Measurements from ENCODE around the gene BTBD16.

Gene BTBD16

DNA sequence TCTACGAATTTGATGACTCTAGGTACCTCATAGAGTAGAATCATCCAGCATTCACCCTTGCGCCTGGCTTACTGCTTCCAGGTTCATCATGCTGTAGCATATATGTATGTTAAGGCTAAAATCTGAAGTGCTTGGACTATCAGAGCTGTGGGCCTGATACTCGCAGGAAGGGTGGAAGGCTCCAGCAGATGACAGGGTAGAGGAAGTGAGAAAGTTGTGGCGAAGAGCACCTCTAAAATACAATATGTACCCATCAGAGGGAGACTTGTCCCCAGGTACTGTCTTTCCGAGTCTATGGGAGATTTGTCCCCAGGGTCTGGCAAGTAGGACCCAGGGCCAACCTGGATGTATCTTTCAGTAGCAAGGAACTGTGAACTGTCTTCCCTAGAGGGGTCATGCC lies 55.3 kb downstream of the BTBD16 start:
- Histone ChIP-seq H3K4me1 (ENCODE audit: control insufficient read depth in 2 of 2, insufficient read depth in 1 of 2, low read depth in 1 of 2, low read length in 2 of 2) (peaks cover 1 to 5% of the 10 kb centered on the region in 2 donors), H4K91ac (ENCODE audit: low read depth, low read length, poor library complexity) (no peak overlapping the region), H3K4ac (ENCODE audit: low read length) (no peak overlapping the region), H2BK15ac (ENCODE audit: low read length) (no peak overlapping the region), H2BK12ac (ENCODE audit: low read length) (no peak overlapping the region), H3K79me1 (ENCODE audit: low read depth, low read length) (no peaks in the 10 kb centered on the region), H2AK5ac (ENCODE audit: low read depth, low read length) (no peak overlapping the region), H2BK120ac (ENCODE audit: low read depth, low read length) (no peak overlapping the region), H3K18ac (ENCODE audit: low read length) (no peak overlapping the region), H3K4me3 (ENCODE audit: low read length in 2 of 2) (no peak overlapping the region), H3K9ac (ENCODE audit: low read depth, low read length, poor library complexity) (no peak overlapping the region), H3K23ac (ENCODE audit: low read depth, low read length, poor library complexity) (no peak overlapping the region), H2AFZ (ENCODE audit: low read length) (no peak overlapping the region), H3K9me3 (replicated peaks in 1 of 2; ENCODE audit: control insufficient read depth in 2 of 2, insufficient read depth in 1 of 2, low read depth in 1 of 2, low read length in 2 of 2) (peaks cover 0 to 6% of the 10 kb centered on the region in 2 donors), H3K4me2 (ENCODE audit: insufficient read depth, low read length, poor library complexity, severe bottlenecking) (no peak overlapping the region), H3K27me3 (ENCODE audit: control insufficient read depth in 3 of 3, insufficient read depth in 3 of 3, low read depth in 1 of 3, low read length in 3 of 3) (peaks cover 0 to 5% (median 0%) of the 10 kb centered on the region in 3 experiments), H3K36me3 (replicated peaks in 1 of 2; ENCODE audit: control insufficient read depth in 2 of 2, insufficient read depth in 2 of 2, low read length in 2 of 2) (no peaks in the 10 kb centered on the region), H4K8ac (ENCODE audit: low read depth, low read length) (no peak overlapping the region), H3K14ac (ENCODE audit: low read length) (no peak overlapping the region), H3K27ac (replicated peaks; ENCODE audit: low read length) (no peak overlapping the region), H2BK5ac (ENCODE audit: low read length) (no peak overlapping the region)
- WGBS, 2 donors (ENCODE audit: extremely low coverage in 2 of 2, insufficient read length in 2 of 2, insufficient replicate concordance in 1 of 2), result no CpG with 5 or more reads among the region's 5 CpGs
- no peak for DNase-seq (ENCODE audit: low spot score)

DNA sequence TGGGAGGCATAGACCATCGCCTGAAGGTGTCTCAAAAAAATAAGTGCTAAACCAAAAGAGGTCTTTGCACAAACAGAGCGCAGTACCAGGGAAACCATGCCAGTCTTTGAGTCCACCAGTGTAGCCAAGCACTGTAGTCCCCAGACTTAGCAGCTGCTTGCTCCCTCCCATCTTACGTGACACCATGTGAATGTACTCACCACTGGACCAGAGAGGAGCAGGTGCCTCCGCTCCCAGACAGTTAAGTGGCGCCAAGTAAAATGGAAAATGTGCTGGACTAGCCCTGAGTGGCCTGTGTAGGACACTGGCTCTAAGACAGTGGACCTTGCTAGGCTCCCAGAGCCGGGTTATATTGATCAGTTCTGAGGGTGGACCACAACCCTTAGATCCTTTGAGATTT lies 55.7 kb downstream of the BTBD16 start:
- Histone ChIP-seq H3K27ac (replicated peaks; ENCODE audit: low read length) (no peak overlapping the region), H2BK15ac (ENCODE audit: low read length) (no peak overlapping the region), H3K4me1 (ENCODE audit: control insufficient read depth in 2 of 2, insufficient read depth in 1 of 2, low read depth in 1 of 2, low read length in 2 of 2) (peaks cover 1 to 8% of the 10 kb centered on the region in 2 donors), H3K14ac (ENCODE audit: low read length) (no peak overlapping the region), H3K18ac (ENCODE audit: low read length) (peak overlapping the region; percentile 15), H2BK12ac (ENCODE audit: low read length) (no peak overlapping the region), H3K36me3 (replicated peaks in 1 of 2; ENCODE audit: control insufficient read depth in 2 of 2, insufficient read depth in 2 of 2, low read length in 2 of 2) (no peaks in the 10 kb centered on the region), H3K4me2 (ENCODE audit: insufficient read depth, low read length, poor library complexity, severe bottlenecking) (no peak overlapping the region), H2AK5ac (ENCODE audit: low read depth, low read length) (no peak overlapping the region), H3K27me3 (ENCODE audit: control insufficient read depth in 3 of 3, insufficient read depth in 3 of 3, low read depth in 1 of 3, low read length in 3 of 3) (peaks cover 0 to 5% (median 0%) of the 10 kb centered on the region in 3 experiments), H2BK5ac (ENCODE audit: low read length) (no peak overlapping the region), H4K91ac (ENCODE audit: low read depth, low read length, poor library complexity) (no peak overlapping the region), H2AFZ (ENCODE audit: low read length) (no peak overlapping the region), H3K9me3 (replicated peaks in 1 of 2; ENCODE audit: control insufficient read depth in 2 of 2, insufficient read depth in 1 of 2, low read depth in 1 of 2, low read length in 2 of 2) (peaks cover 0 to 6% of the 10 kb centered on the region in 2 donors), H3K9ac (ENCODE audit: low read depth, low read length, poor library complexity) (no peak overlapping the region), H3K23ac (ENCODE audit: low read depth, low read length, poor library complexity) (no peak overlapping the region), H2BK120ac (ENCODE audit: low read depth, low read length) (no peak overlapping the region), H3K4me3 (ENCODE audit: low read length in 2 of 2) (no peak overlapping the region), H3K79me1 (ENCODE audit: low read depth, low read length) (no peaks in the 10 kb centered on the region), H3K4ac (ENCODE audit: low read length) (no peak overlapping the region), H4K8ac (ENCODE audit: low read depth, low read length) (no peak overlapping the region)
- no CpG with 5 or more reads among the region's 6 CpGs for WGBS, 2 donors (ENCODE audit: extremely low coverage in 2 of 2, insufficient read length in 2 of 2, insufficient replicate concordance in 1 of 2)
- DNase-seq (ENCODE audit: low spot score), result no peak

DNA sequence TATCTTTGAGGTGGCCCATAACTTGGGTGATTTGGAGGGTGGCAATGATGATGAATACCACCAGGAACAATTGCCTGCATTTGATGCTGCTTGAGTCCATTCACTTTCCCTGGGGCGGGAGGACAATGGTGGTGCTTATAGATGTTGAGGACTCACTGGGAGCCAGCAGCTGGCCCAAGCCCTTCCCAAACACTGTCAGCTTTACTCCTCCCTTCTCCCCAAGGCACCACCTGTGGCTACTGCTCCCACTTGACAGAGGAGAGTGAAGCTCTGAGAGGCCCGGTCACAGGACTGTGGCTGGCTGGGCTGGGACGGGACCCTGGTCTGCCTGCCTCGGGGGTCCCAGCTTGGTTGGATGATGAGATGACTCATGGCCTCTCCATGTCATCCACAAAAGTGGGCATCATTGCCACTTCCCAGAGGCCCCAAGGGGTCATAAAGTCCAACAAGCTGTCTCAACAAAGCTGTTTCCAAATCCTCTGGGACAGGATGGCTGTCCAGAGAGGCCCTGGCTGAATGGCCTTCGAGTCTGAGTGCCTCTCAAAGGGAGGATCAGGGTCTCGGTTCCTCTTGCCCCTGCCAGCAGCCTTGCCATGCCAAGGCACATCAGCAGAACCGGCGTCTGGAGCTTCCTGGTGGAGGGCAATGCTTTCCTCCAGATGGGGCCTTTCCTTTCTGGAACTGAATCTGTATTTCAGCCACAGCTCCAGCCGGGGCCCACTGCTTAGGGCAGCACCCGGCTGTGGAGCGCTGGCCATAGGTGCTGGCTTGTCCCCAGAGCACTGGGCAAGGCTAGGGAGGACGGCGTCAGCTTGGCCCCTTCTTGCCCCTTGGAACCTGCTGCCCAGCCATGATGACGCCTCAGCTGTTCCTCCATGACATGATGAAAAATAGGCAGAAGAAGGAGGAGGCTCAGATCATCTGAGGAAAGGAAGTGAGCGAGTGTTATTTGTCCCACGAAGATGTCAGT lies 56.4 kb downstream of the BTBD16 start:
- Histone ChIP-seq H3K18ac (ENCODE audit: low read length) (peak overlapping the region; percentile 68), H2BK5ac (ENCODE audit: low read length) (peak overlapping the region; percentile 17), H3K4me1 (ENCODE audit: control insufficient read depth in 2 of 2, insufficient read depth in 1 of 2, low read depth in 1 of 2, low read length in 2 of 2) (peaks cover 1 to 8% of the 10 kb centered on the region in 2 donors), H3K9me3 (replicated peaks in 1 of 2; ENCODE audit: control insufficient read depth in 2 of 2, insufficient read depth in 1 of 2, low read depth in 1 of 2, low read length in 2 of 2) (peaks cover 0 to 6% of the 10 kb centered on the region in 2 donors), H3K4me2 (ENCODE audit: insufficient read depth, low read length, poor library complexity, severe bottlenecking) (no peak overlapping the region), H2BK12ac (ENCODE audit: low read length) (no peak overlapping the region), H3K27me3 (ENCODE audit: control insufficient read depth in 3 of 3, insufficient read depth in 3 of 3, low read depth in 1 of 3, low read length in 3 of 3) (peaks cover 0 to 5% (median 0%) of the 10 kb centered on the region in 3 experiments), H3K4me3 (ENCODE audit: low read length in 2 of 2) (no peak overlapping the region), H3K9ac (ENCODE audit: low read depth, low read length, poor library complexity) (no peak overlapping the region), H4K8ac (ENCODE audit: low read depth, low read length) (no peak overlapping the region), H2BK15ac (ENCODE audit: low read length) (no peak overlapping the region), H3K79me1 (ENCODE audit: low read depth, low read length) (no peaks in the 10 kb centered on the region), H2AK5ac (ENCODE audit: low read depth, low read length) (no peak overlapping the region), H2AFZ (ENCODE audit: low read length) (no peak overlapping the region), H3K4ac (ENCODE audit: low read length) (no peak overlapping the region), H3K27ac (replicated peaks; ENCODE audit: low read length) (no peak overlapping the region), H4K91ac (ENCODE audit: low read depth, low read length, poor library complexity) (no peak overlapping the region), H3K23ac (ENCODE audit: low read depth, low read length, poor library complexity) (no peak overlapping the region), H3K14ac (ENCODE audit: low read length) (no peak overlapping the region), H3K36me3 (replicated peaks in 1 of 2; ENCODE audit: control insufficient read depth in 2 of 2, insufficient read depth in 2 of 2, low read length in 2 of 2) (no peaks in the 10 kb centered on the region), H2BK120ac (ENCODE audit: low read depth, low read length) (no peak overlapping the region)
- no CpG with 5 or more reads among the region's 16 CpGs for WGBS, 2 donors (ENCODE audit: extremely low coverage in 2 of 2, insufficient read length in 2 of 2, insufficient replicate concordance in 1 of 2)
- no peak for DNase-seq (ENCODE audit: low spot score)

DNA sequence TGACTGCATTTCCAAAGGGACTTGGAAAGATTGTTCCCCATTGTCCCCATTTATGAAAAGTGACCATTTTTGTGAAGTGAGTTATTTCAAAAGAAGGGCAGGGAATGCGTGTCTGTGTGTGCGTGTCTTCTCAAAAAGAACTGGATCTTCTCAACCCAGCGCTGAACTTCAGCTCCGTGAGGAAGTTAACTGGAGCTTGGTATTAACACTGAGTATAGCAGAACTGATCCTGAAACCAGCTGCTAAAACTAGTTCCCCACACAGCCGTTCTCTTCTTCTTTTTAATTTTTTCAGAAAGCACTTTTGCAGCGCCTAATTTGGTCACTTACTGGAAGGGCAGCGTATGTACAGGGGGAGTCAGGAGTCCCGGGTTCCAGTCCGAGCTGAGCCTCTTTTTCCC lies 57.6 kb downstream of the BTBD16 start:
- Histone ChIP-seq H2AK5ac (ENCODE audit: low read depth, low read length) (no peak overlapping the region), H3K27ac (replicated peaks; ENCODE audit: low read length) (no peak overlapping the region), H3K9ac (ENCODE audit: low read depth, low read length, poor library complexity) (no peak overlapping the region), H3K36me3 (replicated peaks in 1 of 2; ENCODE audit: control insufficient read depth in 2 of 2, insufficient read depth in 2 of 2, low read length in 2 of 2) (no peaks in the 10 kb centered on the region), H2BK15ac (ENCODE audit: low read length) (no peak overlapping the region), H3K23ac (ENCODE audit: low read depth, low read length, poor library complexity) (no peak overlapping the region), H3K4me3 (ENCODE audit: low read length in 2 of 2) (no peak overlapping the region), H3K79me1 (ENCODE audit: low read depth, low read length) (no peaks in the 10 kb centered on the region), H2BK12ac (ENCODE audit: low read length) (no peak overlapping the region), H2AFZ (ENCODE audit: low read length) (no peak overlapping the region), H3K18ac (ENCODE audit: low read length) (no peak overlapping the region), H3K4me1 (ENCODE audit: control insufficient read depth in 2 of 2, insufficient read depth in 1 of 2, low read depth in 1 of 2, low read length in 2 of 2) (peaks cover 0 to 6% of the 10 kb centered on the region in 2 donors), H3K27me3 (ENCODE audit: control insufficient read depth in 3 of 3, insufficient read depth in 3 of 3, low read depth in 1 of 3, low read length in 3 of 3) (peaks cover 0 to 5% (median 0%) of the 10 kb centered on the region in 3 experiments), H4K91ac (ENCODE audit: low read depth, low read length, poor library complexity) (no peak overlapping the region), H3K4ac (ENCODE audit: low read length) (no peak overlapping the region), H2BK120ac (ENCODE audit: low read depth, low read length) (no peak overlapping the region), H2BK5ac (ENCODE audit: low read length) (no peak overlapping the region), H3K9me3 (replicated peaks in 1 of 2; ENCODE audit: control insufficient read depth in 2 of 2, insufficient read depth in 1 of 2, low read depth in 1 of 2, low read length in 2 of 2) (peaks cover 0 to 6% of the 10 kb centered on the region in 2 donors), H3K14ac (ENCODE audit: low read length) (no peak overlapping the region), H4K8ac (ENCODE audit: low read depth, low read length) (no peak overlapping the region), H3K4me2 (ENCODE audit: insufficient read depth, low read length, poor library complexity, severe bottlenecking) (no peak overlapping the region)
- WGBS, 2 donors (ENCODE audit: extremely low coverage in 2 of 2, insufficient read length in 2 of 2, insufficient replicate concordance in 1 of 2), result no CpG with 5 or more reads among the region's 9 CpGs
- no peak for DNase-seq (ENCODE audit: low spot score)

Measured in neuronal stem cell (in vitro differentiated cells).